ENCODE results near the gene VWA8.

- no peak for TF ChIP-seq CTCF (IDR thresholded peaks at IDR 0.05; ENCODE audit: low read length)
- no peak for TF ChIP-seq EZH2 (optimal IDR thresholded peaks at IDR 0.05; ENCODE audit: low read depth, low read length)
- no peak for TF ChIP-seq EZH2phosphoT487 (IDR thresholded peaks at IDR 0.05; ENCODE audit: low read length)
These were observed 316.2 kb downstream of the VWA8 start for GRCh38 chr13:41644742-41645141.
